SH-SY5Y (cell line): ENCODE results near the gene UST.

ENCODE experiments used
- GATA2 ChIP-seq: IDR thresholded peaks from 2 replicates; pipeline ENCODE4 v1.6.1; 2011; ENCODE audit warnings: mild to moderate bottlenecking, low read depth, low read length
- GATA3 ChIP-seq: IDR thresholded peaks from 2 replicates; pipeline ENCODE4 v1.6.1; 2011; ENCODE audit warnings: low read depth, mild to moderate bottlenecking, low read length, moderate library complexity

GRCh38 chr6:149108749-149109100, 361.9 kb downstream of the UST start:
- no peak for TF ChIP-seq GATA2
- TF ChIP-seq GATA3 = no peak
